ENCODE results near the gene CFAP65.

- no peak for TF ChIP-seq CTCF (IDR thresholded peaks at IDR 0.05)
- no peak for TF ChIP-seq POLR2A (IDR thresholded peaks at IDR 0.05)
Observed at GRCh38 chr2:218958276-218958675, 83.0 kb downstream of the CFAP65 start.

Measured in vagina (tissue), 2 donors.